GM19240 (cell line): ENCODE results near the gene MAP4K1.
"Not testable (repeated sequence)": the region's sequence is repeated elsewhere in the genome, so short reads cannot be mapped to it uniquely, and the experiment has no call there.

Experiments
- DNase-seq: peaks from one replicate; pipeline ENCODE4 v3.0.0; 2011; ENCODE audit warnings: low spot score; ENCODE audit not compliant: insufficient read length

Gene MAP4K1

DNA sequence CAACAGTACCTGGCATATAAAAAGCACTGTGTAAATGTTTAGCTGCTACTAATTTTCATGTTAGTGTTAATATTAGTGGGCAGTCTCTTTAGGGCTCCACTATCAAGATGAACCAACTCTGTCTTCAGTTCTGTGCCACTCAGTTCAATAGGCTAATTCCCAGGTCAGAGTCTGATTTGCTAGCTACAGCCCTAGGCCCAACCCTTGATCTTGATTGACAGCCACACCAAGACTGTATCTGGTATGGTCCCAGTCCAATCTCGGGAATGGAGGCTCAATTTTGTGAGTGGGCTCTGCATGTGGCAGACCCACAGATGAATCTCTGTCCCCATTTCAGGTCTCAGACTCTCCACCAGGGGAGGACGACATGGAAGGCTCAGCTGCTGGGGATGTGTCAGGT is 46.1 kb downstream of the MAP4K1 start:
- DNase-seq = no peak

DNA sequence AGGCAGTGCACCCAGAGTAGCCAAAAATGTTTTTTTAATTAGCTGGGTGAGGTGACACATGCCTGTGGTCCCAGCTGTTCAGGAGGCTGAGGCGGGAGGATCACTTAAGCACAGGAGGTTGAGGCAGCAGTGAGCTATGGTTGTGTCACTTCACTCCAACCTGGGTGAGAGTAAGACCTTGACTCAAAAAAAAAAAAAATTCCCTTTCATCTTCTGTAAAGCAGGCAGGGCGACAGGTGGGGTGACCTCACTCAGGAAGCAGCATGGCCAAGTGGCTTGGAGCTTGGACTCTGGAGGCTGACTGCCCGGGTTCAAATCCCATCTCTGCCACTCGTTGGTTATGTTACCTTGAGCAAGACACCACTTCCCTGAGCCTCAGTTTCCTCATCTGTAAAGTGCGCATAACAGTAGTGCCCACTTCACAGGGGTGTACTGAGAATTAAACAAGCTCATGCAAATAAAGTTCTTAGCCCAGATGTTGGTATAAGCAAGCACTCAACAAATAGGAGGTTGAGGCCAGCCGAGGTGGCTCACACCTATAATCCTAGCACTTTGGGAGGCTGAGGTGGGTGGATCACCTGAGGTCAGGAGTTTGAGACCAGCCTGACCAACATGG is 48.3 kb downstream of the MAP4K1 start:
- DNase-seq = no peak

DNA sequence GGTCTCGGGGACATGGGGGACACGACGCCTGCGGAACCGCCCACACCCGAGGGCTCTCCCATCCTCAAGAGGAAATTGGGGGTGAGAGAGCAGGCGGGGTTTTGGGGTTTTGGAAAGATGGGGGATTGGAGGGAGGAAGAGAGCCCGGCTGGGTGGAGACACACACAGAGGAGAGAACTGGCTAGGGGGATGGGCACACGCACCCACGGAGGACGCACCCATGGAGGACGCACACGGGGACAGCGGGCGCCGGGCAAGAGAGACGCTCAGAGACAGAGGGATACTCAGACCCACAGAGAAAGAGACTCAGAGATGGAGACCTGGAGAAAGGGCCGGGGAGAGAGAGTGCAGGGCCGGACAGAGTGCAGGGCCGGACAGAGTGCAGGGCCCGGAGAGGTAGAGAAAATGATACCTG is 52.1 kb downstream of the MAP4K1 start:
- no peak for DNase-seq

DNA sequence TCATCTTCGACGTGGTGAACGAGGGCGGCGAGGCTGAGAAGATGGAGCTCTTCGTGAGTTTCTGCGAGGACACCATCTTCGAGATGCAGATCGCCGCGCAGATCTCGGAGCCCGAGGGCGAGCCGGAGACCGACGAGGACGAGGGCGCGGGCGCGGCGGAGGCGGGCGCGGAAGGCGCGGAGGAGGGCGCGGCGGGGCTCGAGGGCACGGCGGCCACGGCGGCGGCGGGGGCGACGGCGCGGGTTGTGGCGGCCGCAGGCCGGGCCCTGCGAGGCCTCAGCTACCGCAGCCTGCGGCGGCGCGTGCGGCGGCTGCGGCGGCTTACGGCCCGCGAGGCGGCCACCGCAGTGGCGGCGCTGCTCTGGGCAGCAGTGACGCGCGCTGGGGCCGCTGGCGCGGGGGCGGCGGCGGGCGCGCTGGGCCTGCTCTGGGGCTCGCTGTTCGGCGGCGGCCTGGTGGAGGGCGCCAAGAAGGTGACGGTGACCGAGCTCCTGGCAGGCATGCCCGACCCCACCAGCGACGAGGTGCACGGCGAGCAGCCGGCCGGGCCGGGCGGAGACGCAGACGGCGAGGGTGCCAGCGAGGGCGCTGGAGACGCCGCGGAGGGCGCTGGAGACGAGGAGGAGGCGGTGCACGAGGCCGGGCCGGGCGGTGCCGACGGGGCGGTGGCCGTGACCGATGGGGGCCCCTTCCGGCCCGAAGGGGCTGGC is 52.6 kb downstream of the MAP4K1 start:
- DNase-seq = no peak

DNA sequence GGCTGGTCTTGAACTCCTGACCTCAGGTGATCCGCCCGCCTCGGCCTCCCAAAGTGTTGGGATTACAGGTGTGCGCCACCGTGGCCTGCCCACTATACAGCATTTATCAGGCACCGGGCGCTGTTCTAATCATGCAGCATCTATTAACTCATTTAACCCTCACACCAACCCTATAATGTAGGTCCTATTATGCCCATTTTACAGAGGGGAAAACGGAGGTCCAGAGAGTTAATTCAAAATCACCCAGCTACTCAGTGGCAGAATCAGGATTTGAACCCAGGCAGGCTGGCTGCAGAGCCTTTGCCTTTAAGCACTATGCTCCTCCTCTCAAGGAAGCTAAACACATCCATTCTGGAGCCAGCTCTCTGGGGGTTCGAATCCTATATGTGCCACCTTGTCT is 54.3 kb downstream of the MAP4K1 start:
- DNase-seq = no peak

DNA sequence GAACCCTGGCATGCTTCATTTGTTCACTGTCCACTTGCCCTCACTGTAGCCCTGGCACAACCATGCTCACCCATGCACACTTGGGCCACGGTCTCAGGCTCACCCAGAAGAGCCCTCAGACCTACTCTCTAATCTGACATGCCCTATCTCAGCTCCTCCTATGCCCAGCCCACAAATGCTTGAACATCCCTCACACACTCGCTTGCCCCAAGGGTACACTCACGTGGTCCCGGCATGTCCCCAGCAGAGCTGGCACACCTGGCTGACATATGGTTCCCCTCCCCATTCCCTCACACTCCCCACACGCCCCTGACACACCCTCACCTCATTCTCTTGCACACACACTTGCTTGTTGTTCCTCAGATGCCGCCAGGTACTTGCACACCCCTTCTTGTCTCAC is 55.7 kb downstream of the MAP4K1 start:
- no peak for DNase-seq

DNA sequence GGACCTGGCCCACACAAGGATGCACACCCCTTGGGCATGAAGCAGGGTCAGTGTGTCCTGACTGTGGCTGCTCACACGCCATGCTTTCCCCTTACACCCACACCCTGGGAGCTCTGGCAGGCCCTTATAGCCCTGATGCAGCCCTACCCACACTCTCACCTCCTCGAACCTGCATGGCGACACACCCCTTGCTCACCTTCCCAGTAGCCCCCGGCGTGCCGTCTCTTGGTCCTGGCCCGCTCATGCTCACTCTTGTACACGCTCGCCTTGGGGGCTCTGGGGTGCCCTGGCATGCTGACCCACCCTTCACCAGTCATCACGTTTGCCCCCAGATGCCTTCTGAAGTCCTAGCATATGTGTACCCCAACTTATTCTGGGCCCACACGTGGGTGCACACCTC is 56.1 kb downstream of the MAP4K1 start:
- DNase-seq = no peak

DNA sequence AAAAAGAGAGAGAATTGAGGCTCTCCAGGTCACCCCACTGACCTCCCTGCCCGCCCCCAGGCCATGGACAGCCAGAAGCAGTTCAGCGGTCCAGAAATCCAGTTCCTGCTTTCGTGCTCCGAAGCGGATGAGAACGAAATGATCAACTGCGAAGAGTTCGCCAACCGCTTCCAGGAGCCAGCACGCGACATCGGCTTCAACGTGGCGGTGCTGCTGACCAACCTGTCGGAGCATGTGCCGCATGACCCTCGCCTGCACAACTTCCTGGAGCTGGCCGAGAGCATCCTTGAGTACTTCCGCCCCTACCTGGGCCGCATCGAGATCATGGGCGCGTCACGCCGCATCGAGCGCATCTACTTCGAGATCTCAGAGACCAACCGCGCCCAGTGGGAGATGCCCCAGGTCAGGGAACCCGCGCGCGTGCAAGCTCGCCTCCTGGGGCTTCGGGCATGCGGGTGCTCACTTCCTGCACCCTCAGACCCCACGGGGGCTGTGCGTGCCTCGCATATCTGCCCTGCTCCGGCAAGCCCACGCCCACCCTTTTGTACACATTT is 56.6 kb downstream of the MAP4K1 start:
- DNase-seq = no peak

DNA sequence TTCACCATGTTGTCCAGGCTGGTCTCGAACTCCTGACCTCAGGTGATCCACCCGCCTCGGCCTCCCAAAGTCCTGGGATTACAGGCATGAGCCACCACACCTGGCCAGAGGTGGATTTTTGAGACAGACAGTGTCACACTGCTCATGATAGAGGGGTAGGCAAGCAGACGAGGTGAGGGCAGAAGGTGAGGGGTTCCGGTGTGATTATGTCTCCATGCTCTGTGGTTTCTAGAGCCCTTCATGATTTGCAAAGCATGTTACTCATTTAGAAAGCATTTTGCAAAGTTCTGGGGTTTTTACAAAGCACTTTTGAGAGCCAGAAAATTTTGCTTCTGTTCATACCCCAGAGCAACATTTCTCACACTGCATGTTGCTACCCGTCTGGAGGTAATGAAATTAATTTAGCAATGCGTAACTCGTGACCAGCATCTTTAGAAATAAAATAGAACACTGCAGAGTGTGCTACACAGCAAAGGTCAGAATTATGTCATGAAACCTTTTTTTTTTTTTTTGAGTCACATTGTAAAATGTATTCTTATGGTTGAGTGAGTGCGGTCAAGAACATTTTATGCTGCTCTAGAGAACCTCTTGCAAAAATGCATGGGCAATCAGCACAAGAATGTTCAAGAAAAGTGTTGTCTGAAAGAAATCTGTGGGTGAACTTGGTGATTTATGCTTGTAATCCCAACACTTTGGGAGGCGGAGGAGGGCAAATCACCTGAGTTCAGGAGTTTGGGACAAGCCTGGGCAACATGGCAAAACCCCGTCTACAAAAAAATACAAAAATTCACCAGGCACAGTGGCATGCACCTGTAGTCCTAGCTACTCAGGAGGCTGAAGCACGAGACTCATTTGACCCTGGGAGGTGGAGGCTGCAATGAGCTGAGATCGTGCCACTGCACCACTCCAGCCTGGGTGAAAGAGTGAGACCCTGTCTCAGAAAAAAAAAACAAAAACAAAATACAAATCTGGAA is 58.0 kb downstream of the MAP4K1 start:
- peak; percentile 43 for DNase-seq

DNA sequence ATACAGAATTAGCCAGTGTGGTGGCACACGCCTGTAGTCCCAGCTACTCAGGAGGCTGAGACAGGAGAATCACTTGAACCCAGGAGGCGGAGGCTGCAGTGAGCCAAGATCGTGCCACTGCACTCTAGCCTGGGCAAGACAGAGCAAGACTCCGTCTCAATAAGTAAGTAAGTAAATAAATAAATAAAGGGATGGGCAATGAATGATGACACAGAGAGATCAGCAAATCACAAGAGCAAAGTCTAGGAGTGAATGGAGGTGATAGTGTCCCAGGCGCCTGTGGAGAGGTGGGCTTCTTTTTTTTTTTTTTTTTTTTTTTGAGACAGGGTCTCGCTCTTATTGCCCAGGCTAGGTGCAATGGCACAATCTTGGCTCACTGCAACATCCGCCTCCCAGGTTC is 58.8 kb downstream of the MAP4K1 start:
- DNase-seq = not testable (repeated sequence)

DNA sequence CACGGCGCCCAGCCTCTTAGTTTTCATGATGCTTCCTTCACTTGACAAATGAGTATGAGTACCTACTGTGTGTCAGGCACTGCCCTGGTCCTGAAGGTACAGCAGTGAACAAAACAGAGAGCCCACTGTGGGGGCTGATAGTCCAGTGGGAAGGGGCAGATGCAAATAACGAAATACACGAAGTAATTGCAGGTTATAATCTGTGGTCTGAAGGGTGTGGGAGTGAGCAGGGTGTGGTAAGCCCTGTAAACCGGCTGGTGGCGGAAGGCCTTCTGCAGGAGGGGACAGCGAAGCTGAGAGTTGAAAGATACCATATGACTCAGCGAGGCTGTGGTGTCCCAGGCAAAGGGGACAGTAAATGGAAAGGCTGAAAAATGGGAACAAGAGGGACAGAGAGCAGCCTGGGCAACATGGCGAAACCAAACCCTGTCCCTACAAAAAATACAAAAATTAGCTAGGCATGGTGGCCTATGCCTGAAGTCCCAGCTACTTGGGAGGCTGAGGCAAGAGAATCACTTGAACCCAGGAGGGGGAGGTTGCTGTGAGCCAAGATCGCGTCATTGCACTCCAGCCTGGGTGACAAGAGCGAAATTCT is 60.5 kb downstream of the MAP4K1 start:
- peak; percentile 52 for DNase-seq

DNA sequence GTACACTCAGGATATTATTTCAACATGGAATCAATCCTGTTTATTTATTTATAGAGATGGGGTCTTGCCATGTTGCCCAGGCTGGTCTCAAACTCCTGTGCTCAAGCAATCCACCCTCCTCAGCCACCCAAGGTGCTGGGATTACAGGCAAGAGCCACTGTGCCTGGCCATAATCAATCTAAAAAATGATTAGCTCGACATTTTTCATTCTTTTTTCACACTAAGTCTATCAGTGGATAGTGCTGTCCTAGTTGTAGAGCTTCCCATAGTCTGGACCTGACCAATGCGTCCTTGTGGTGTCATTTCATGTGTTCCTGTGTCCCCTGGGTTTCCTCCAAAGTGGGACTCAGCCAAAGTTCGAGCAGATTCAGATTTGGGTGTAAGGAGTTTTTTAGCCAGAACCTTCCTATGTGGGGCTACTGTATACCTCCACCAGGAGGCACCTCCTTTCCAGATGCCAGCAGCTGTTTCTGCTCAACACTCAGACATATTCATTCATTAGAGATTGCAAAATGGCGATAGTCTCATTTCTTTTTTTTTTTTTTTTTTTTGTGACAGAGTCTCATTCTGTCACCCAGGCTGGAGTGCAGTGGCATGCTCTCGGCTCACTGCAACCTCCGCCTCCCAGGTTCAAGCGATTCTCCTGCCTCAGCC is 61.1 kb downstream of the MAP4K1 start:
- peak; percentile 30 for DNase-seq

DNA sequence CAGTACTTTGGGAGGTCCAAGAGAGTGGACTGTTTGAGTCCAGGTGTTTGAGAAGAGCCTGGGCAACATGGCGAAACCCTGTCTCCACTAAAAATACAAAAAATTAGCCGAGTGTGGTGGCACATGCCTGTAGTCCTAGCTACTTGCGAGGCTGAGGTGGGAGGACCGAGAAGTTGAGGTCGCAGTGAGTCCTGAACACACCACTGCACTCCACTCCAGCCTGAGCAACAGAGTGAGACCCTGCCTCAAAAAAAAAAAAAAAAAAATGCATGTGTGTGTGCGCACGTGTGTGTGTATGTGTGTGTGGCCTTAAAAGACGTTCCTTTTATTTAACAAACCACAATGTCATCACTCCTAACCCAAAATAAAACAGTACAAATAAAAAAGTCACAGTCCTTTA is 62.6 kb downstream of the MAP4K1 start:
- DNase-seq = no peak

DNA sequence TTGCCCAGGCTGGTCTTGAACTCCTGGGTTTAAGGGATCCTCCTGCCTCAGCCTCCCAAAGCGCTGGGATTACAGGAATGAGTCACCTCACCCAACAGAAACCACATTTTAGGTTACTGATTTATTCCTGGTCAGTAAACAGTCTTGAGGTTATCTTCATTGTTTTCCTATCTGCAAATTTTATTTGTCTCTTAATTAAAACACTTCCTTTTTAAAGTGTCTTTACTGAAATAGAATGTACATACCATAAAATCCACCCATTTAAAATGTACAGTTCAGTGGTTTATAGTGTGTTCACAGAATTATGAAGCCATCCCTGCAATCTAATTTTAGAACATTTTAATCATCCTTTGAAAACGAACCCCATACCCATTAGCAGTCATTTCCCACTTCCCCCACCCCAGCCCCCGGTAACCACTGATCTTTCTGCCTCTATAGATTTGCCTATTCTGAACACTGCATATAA is 63.0 kb downstream of the MAP4K1 start:
- no peak for DNase-seq

DNA sequence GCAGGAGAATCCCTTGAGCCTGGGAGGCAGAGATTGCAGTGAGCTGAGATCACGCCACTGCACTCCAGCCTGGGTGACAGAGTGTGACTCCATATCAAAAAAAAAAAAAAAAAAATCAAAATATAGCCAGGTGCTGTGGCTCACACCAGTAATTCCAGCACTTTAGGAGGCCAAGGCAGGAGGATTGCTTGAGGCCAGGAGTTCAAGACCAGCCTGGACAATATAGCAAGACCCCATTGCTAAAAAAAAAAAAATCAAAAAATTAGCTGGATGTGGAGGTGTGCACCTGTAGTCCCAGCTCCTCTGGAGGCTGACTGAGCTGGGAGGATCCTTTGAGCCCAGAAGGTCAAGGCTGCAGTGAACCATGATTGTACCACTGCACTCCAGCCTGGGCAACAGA is 64.5 kb downstream of the MAP4K1 start:
- DNase-seq = not testable (repeated sequence)

DNA sequence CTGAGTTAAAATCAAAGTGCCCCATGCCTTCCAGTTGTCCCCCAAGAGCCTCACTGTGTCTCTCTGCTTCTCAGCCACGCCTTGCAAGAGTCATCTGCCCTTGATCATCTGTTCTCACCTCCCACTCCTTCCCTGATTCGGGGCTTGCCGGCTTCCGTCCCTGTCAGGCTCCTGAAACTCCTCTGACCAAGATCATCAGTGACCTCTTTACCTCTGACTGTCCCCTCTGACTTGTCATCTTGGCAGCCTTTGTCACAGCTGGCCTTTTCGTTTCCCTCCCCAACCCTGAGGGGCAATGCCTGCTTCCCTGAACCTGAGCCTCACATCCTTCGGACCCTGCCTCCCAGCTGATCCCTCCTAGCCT is 66.3 kb downstream of the MAP4K1 start:
- peak; percentile 42 for DNase-seq

DNA sequence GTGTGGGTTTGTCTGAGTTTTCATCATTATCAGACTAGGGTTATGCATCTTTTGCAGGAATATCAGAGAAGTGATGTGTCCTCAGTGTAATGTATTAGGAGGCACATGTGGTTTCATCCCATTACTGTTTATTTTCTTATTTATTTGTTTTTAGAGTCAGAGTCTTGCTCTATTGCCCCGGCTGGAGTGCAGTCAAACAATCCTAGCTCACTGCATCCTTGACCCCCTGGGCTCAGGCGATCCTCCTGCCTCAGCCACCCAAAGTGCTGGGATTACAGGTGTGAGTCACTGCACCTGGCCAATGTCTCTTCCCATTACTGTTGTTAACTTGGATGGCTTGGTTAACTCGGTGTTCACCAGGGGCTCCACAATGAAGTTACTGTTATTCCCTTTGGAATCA is 67.4 kb downstream of the MAP4K1 start:
- DNase-seq = no peak

DNA sequence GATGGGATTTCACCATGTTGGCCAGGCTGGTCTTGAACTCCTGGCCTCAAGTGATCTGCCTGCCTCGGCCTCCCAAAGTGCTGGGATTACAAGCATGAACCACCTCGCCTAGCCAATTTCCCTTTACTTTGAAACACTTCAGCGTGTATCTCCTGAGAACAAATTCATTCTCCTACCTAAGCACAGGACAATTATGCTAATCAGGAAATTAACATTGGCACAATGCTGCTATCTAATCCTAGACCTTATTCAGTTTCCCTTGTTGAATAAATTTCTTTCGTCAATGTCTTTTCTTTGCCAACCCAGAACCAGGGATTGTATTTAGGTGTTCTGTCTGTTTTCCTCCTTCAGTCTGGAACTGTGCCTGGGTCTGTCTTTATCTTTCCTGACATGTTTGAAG is 67.8 kb downstream of the MAP4K1 start:
- no peak for DNase-seq

DNA sequence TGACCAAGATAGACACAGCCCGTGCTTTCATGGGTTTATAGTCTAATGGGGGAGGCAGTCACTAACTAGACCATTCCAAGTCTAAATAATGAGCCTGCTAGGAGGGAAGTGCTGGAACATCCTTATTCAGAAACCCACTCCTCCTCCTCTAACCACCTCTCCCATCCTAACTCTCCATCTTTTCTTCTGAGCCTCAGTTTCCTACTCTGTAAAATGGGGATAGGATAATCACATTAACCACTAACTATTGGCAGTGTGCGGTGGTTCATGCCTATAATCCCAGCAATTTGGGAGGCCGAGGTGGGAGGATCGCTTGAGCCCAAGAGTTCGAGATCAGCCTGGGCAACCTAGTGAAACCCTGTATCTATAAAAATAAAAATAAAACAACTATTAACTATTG is 68.7 kb downstream of the MAP4K1 start:
- no peak for DNase-seq

DNA sequence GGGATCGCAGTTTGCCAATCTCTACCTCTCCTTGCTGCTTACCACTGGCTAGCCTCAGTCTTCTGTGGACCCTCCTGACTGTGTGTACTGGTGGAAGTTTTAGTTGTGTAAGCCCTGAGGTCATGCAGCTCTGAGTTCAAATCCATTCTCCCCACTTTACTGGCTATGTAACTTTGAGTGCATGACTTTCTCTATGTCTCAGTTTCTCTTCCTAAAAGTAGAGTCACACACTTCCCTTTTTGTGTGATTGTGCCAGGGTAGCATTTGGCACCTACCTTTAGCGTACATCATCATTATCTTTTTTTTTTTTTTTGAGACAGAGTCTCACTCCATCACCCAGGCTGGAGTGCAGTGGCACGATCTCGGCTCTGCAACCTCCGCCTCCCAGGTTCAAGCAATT is 70.3 kb downstream of the MAP4K1 start:
- no peak for DNase-seq

DNA sequence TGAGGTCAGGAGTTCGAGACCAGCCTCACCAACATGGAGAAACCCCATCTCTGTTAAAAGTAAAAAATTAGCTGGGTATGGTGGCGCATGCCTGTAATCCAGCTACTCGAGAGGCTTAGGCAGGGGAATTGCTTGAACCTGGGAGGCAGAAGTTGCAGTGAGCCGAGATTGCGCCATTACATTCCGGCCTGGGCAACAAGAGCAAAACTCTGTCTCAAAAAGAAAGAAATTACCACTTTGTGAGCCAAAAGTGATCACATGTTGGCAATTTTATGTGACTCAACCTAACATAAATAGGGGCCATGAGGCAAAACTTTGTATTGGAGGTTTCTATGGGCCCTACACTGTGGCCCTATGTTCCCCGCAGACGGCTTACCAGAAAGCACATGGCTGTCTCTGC is 72.2 kb downstream of the MAP4K1 start:
- no peak for DNase-seq
